NCI-H1417 (cell line): ENCODE measurements around the gene COX7B2.

Source experiments
- DNase-seq, 3 experiments: peaks; one replicate each; lab custom pipeline; 2025; lab: John Stamatoyannopoulos, UW

COX7B2 gene

GRCh38 chr4:46909078-46909477 lies at the start of gene COX7B2:
Gene COX7B2 (minus strand): TSS chr4:46909245. CDS start chr4:46735192, 174,053 bp downstream.
- no peak for DNase-seq

GRCh38 chr4:46956451-46956850 lies 47.4 kb upstream of the COX7B2 start:
- DNase-seq: no peak

- peak in 1 of 3 experiments; percentile 18 for DNase-seq
Measured at GRCh38 chr4:46955601-46956000, 46.6 kb upstream of the COX7B2 start.

- no peak for DNase-seq
Measured at GRCh38 chr4:46954643-46955042, 45.6 kb upstream of the COX7B2 start.

- no peak for DNase-seq
Measured at GRCh38 chr4:46953564-46953963, 44.5 kb upstream of the COX7B2 start.

GRCh38 chr4:46952451-46952850 lies 43.4 kb upstream of the COX7B2 start:
- DNase-seq: no peak

- no peak for DNase-seq
Measured at GRCh38 chr4:46950826-46951225, 41.8 kb upstream of the COX7B2 start.

GRCh38 chr4:46949822-46950221 lies 40.8 kb upstream of the COX7B2 start:
- no peak for DNase-seq

- no peak for DNase-seq
Measured at GRCh38 chr4:46947541-46947940, 38.5 kb upstream of the COX7B2 start.

- DNase-seq: no peak
Measured at GRCh38 chr4:46946919-46947536, 38.0 kb upstream of the COX7B2 start.

GRCh38 chr4:46945062-46945461 lies 36.0 kb upstream of the COX7B2 start:
- DNase-seq: peak in 1 of 3 experiments; percentile 7

- DNase-seq: no peak
Measured at GRCh38 chr4:46944345-46944744, 35.3 kb upstream of the COX7B2 start.

- peak in 1 of 3 experiments; percentile 13 for DNase-seq
Measured at GRCh38 chr4:46937493-46937892, 28.4 kb upstream of the COX7B2 start.

- DNase-seq: no peak
Measured at GRCh38 chr4:46934726-46935125, 25.7 kb upstream of the COX7B2 start.

GRCh38 chr4:46933686-46934085 lies 24.6 kb upstream of the COX7B2 start:
- DNase-seq: no peak

- peak in 1 of 3 experiments; percentile 32 for DNase-seq
Measured at GRCh38 chr4:46931981-46932380, 22.9 kb upstream of the COX7B2 start.

- no peak for DNase-seq
Measured at GRCh38 chr4:46930891-46931290, 21.8 kb upstream of the COX7B2 start.

GRCh38 chr4:46927201-46927600 lies 18.2 kb upstream of the COX7B2 start:
- no peak for DNase-seq

GRCh38 chr4:46924789-46925529 lies 15.9 kb upstream of the COX7B2 start:
- no peak for DNase-seq

- no peak for DNase-seq
Measured at GRCh38 chr4:46922205-46922604, 13.2 kb upstream of the COX7B2 start.

- DNase-seq: no peak
Measured at GRCh38 chr4:46908148-46908547, 897 bp downstream of the COX7B2 start.

- DNase-seq: peak in 2 of 3 experiments; percentile 5 to 63
Measured at GRCh38 chr4:46900082-46900481, 9.0 kb downstream of the COX7B2 start.

- peak in 1 of 3 experiments; percentile 29 for DNase-seq
Measured at GRCh38 chr4:46894826-46895225, 14.2 kb downstream of the COX7B2 start.

GRCh38 chr4:46890056-46890455 lies 19.0 kb downstream of the COX7B2 start:
- no peak for DNase-seq
